Progenitor cell of endocrine pancreas (in vitro differentiated cells): ENCODE results near the gene TUBA1A. TPM values are rescaled to one million over a fixed set of nuclear protein-coding genes. Genes with fewer than 3 reads are reported as not detected.

Experiments
- DNase-seq: peaks from one replicate; pipeline ENCODE4 v3.0.0; 2021; ENCODE audit warnings: low spot score; ENCODE audit not compliant: unreplicated experiment
- H3K27ac Mint-ChIP-seq: 2 replicates; pipeline ENCODE4 v1.8.0; 2021; ENCODE audit warnings: mild to moderate bottlenecking, moderate library complexity, mixed read lengths
- H3K27me3 Mint-ChIP-seq: 2 replicates; pipeline ENCODE4 v1.8.0; 2021; ENCODE audit warnings: mixed read lengths
- H3K36me3 Mint-ChIP-seq: 2 replicates; pipeline ENCODE4 v1.8.0; 2022; ENCODE audit warnings: mixed read lengths; ENCODE audit not compliant: insufficient read depth
- H3K4me1 Mint-ChIP-seq: 2 replicates; pipeline ENCODE4 v1.8.0; 2021; ENCODE audit warnings: low read depth, mixed read lengths
- H3K4me3 Mint-ChIP-seq: 2 replicates; pipeline ENCODE4 v1.8.0; 2021; ENCODE audit warnings: low read depth, mild to moderate bottlenecking, moderate library complexity, mixed read lengths
- H3K9me3 Mint-ChIP-seq: 2 replicates; pipeline ENCODE4 v1.8.0; 2021; ENCODE audit warnings: low read depth, mixed read lengths
- total RNA-seq: library from RNA; stranded (reverse); gene quantifications from 2 replicates; pipeline ENCODE4 v1.2.1, GENCODE V29; 2021
- TF ChIP-seq, protein P1 (sequence below): fragments of 200-600 bp; sonication (generic); IDR thresholded peaks from one replicate; pipeline ENCODE4 v1.5.0; 2021; ENCODE audit warnings: antibody characterized with exemption, mild to moderate bottlenecking; ENCODE audit not compliant: unreplicated experiment

TUBA1A gene
- total RNA-seq, 1 donor from 2014 or later, result 652 TPM

DNA sequence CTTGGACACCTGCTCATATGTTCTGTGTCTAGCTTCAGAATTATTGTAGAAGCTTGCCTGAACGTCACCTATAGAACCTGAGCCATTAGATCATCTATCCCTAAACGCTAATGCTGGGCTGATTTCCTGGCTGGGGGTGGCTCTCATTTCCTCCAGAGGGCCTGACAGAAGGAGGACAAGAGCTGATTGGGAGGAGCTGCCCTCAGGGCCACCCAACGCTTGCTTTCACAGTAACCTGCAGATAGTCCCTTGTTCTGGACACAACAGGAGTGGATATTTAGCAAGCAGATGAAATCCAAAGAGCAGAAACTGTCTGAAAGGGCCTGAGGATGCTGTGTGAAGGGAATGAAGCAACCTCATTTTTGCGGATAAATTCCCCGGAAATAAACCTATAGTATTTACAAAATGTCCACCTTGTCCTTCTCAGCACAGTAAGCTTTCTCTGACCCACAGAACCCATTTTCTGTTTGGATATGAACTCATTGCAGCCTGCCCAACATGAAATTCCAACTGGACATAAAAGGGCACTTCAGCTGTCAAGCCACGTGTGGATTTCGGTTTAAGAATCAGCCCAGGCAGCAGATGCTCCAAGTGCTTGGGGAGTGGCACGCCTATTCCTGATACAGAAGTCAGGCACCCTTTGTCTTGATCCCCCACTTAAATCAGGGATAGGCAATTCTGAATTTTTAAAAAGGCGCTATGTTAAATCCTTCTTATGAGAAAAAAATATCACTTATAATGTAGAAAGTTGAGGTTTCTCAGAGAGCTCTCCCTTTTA, 43.2 kb upstream of the TUBA1A start:
- H3K4me3 Mint-ChIP-seq, result no peak overlapping the region
- H3K27ac Mint-ChIP-seq, result peak overlapping the region; percentile 88
- H3K9me3 Mint-ChIP-seq, result no peaks in the 10 kb centered on the region
- TF ChIP-seq, protein P1, sequence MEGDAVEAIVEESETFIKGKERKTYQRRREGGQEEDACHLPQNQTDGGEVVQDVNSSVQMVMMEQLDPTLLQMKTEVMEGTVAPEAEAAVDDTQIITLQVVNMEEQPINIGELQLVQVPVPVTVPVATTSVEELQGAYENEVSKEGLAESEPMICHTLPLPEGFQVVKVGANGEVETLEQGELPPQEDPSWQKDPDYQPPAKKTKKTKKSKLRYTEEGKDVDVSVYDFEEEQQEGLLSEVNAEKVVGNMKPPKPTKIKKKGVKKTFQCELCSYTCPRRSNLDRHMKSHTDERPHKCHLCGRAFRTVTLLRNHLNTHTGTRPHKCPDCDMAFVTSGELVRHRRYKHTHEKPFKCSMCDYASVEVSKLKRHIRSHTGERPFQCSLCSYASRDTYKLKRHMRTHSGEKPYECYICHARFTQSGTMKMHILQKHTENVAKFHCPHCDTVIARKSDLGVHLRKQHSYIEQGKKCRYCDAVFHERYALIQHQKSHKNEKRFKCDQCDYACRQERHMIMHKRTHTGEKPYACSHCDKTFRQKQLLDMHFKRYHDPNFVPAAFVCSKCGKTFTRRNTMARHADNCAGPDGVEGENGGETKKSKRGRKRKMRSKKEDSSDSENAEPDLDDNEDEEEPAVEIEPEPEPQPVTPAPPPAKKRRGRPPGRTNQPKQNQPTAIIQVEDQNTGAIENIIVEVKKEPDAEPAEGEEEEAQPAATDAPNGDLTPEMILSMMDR, result no peak
- peaks cover 24% of the 10 kb centered on the region for H3K27me3 Mint-ChIP-seq
- no peaks in the 10 kb centered on the region for H3K36me3 Mint-ChIP-seq
- peaks cover 18% of the 10 kb centered on the region for H3K4me1 Mint-ChIP-seq
- DNase-seq, result no peak

DNA sequence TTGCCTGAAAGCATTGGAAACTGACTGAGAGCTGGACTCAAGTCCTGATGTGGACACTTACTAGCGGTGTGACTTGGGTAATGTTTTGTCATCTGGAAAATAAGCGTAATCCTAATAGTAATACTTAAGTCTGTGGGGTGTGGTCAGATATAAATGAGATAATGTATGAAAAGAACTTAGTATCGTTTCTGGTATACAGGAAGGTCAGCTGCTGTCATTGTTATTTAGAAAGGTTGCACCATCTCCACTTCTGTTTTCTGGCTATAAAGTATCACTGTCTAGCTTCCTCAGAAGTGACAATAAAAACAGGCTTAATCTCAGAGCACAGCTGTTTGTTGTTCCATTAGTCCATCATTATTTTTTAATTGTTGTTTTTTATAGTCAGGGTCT, 41.9 kb upstream of the TUBA1A start:
- no peaks in the 10 kb centered on the region for H3K36me3 Mint-ChIP-seq
- H3K27me3 Mint-ChIP-seq, result peaks cover 24% of the 10 kb centered on the region
- no peak overlapping the region for H3K27ac Mint-ChIP-seq
- TF ChIP-seq, protein P1, result no peak
- no peaks in the 10 kb centered on the region for H3K9me3 Mint-ChIP-seq
- DNase-seq, result no peak
- H3K4me1 Mint-ChIP-seq, result peaks cover 18% of the 10 kb centered on the region
- no peak overlapping the region for H3K4me3 Mint-ChIP-seq

DNA sequence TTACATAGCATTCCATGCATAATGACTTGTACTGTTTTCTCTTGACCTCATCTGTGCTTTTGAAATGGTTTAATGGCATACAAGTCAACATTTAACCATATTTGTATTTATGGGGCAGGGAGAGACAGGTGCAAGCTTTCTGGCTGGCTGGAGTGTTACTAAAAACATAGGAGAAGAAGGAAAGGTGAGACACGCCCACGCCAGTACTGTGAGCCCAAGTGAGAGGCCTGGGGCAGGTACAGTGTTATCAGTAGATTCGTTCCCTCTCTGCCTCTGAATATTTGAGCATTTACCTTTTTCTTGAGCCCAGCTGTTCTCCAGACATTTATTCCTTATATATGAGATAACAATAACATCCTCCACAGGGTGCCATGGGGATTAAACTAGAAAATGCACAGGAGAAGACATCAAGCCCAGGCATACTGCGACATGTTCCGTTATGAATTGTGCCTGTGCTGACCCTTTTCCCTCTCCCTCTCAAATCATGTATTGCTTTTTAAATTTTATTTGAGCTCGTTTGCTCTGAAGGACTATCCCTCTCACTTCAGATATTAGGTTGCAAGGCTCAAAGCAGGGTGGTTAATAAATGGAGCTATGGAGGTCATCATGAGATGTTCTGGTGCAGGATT, 41.4 kb upstream of the TUBA1A start:
- TF ChIP-seq, protein P1, result no peak
- no peak overlapping the region for H3K4me3 Mint-ChIP-seq
- no peak overlapping the region for H3K27ac Mint-ChIP-seq
- peaks cover 18% of the 10 kb centered on the region for H3K4me1 Mint-ChIP-seq
- H3K27me3 Mint-ChIP-seq, result peaks cover 24% of the 10 kb centered on the region
- no peak for DNase-seq
- H3K9me3 Mint-ChIP-seq, result no peaks in the 10 kb centered on the region
- H3K36me3 Mint-ChIP-seq, result no peaks in the 10 kb centered on the region

DNA sequence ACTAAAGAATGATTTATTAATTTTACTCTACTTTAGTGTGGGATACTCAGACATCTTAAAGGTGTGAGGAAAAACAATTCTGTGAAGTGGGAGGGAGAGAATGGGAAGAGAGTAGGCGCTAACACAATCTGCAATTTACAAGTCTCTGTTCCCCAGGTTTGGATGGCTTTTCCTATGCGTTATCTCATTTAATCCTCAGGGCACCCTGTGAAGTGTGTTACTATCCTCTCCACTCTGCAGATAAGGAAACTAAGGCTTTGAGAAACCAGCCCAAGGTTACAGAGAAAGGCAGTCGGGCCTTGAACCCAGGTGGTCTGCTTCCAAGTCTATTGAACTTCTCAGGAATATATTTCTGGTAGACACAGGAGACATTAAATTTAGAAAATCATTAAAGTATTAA, 39.8 kb upstream of the TUBA1A start:
- peaks cover 16% of the 10 kb centered on the region for H3K4me1 Mint-ChIP-seq
- no peaks in the 10 kb centered on the region for H3K36me3 Mint-ChIP-seq
- H3K27me3 Mint-ChIP-seq, result peaks cover 24% of the 10 kb centered on the region
- no peak for DNase-seq
- TF ChIP-seq, protein P1, result no peak
- no peak overlapping the region for H3K4me3 Mint-ChIP-seq
- no peak overlapping the region for H3K27ac Mint-ChIP-seq
- no peaks in the 10 kb centered on the region for H3K9me3 Mint-ChIP-seq

DNA sequence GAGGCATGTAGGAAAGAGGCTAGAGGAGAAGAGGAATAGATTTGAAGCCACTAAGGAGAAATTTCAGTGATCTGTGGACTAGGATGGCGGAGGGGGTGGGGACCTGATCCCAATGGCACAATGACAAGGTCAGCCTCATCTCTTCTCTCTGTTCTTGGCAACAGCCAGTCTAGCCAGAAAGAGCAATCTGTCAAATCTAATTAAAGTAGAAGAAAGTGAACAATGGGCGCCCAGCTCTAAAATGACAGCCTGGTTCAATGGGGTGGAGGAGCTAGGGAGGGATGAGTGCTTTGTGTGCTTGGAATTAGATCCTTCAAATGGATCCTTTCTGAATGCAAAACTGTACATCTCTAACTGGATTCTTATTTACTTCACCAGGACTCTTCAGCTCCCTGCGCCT, 38.8 kb upstream of the TUBA1A start:
- H3K9me3 Mint-ChIP-seq, result no peaks in the 10 kb centered on the region
- no peak overlapping the region for H3K27ac Mint-ChIP-seq
- H3K4me1 Mint-ChIP-seq, result peaks cover 7% of the 10 kb centered on the region
- TF ChIP-seq, protein P1, result no peak
- no peak overlapping the region for H3K4me3 Mint-ChIP-seq
- H3K27me3 Mint-ChIP-seq, result peaks cover 24% of the 10 kb centered on the region
- H3K36me3 Mint-ChIP-seq, result no peaks in the 10 kb centered on the region
- DNase-seq, result no peak
